Fibroblast of lung (primary cell): ENCODE measurements around the gene PXDN. TPM values are rescaled to one million over a fixed set of nuclear protein-coding genes. Genes with fewer than 3 reads are reported as not detected.

ENCODE experiments used
- DNase-seq, 2 donors: peaks; one replicate each; pipeline versions ENCODE4 v3.0.0 to v3.0.0-alpha.2; 2010; ENCODE audit warnings: low read depth in 2 of 2
- H2AFZ ChIP-seq: 2 replicates; pipeline ENCODE4 v1.5.1; 2012; ENCODE audit warnings: low read length, control low read depth, inconsistent platforms
- H3K27ac ChIP-seq: 2 replicates; pipeline ENCODE4 v1.5.1; 2011; ENCODE audit warnings: low read length, control low read depth; ENCODE audit not compliant: insufficient read depth
- H3K27me3 ChIP-seq: 2 replicates; pipeline ENCODE4 v1.5.1; 2011; ENCODE audit warnings: mild to moderate bottlenecking, low read length; ENCODE audit not compliant: control insufficient read depth, insufficient read depth
- H3K36me3 ChIP-seq: 2 replicates; pipeline ENCODE4 v1.5.1; 2011; ENCODE audit warnings: low read length; ENCODE audit not compliant: control insufficient read depth, insufficient read depth
- H3K4me1 ChIP-seq: 2 replicates; pipeline ENCODE4 v1.5.1; 2011; ENCODE audit warnings: low read length; ENCODE audit not compliant: control insufficient read depth, insufficient read depth; ENCODE audit errors: extremely low read depth
- H3K4me2 ChIP-seq: 2 replicates; pipeline ENCODE4 v1.5.1; 2011; ENCODE audit warnings: low read length, control low read depth; ENCODE audit not compliant: insufficient read depth; ENCODE audit errors: extremely low read depth
- H3K4me3 ChIP-seq, 4 experiments: fragments of 200-600 bp in 1 of 4; sonication (generic) in 1 of 4; replicated peaks in 1 of 4; 2 replicates each; pipeline ENCODE4 v1.5.1; 2011 to 2016; ENCODE audit warnings: low read length in 4 of 4, low read depth in 3 of 4, mild to moderate bottlenecking in 3 of 4, control low read depth in 2 of 4, inconsistent platforms in 1 of 4, mixed read lengths in 1 of 4; ENCODE audit not compliant: insufficient read depth in 1 of 4; ENCODE audit errors: control extremely low read depth in 1 of 4
- H3K79me2 ChIP-seq: 2 replicates; pipeline ENCODE4 v1.5.1; 2012; ENCODE audit warnings: mild to moderate bottlenecking, low read length, inconsistent platforms; ENCODE audit not compliant: control insufficient read depth, insufficient read depth
- H3K9ac ChIP-seq: 2 replicates; pipeline ENCODE4 v1.5.1; 2011; ENCODE audit warnings: mild to moderate bottlenecking, low read length, control low read depth; ENCODE audit not compliant: insufficient read depth
- H3K9me3 ChIP-seq: 2 replicates; pipeline ENCODE4 v1.5.1; 2012; ENCODE audit warnings: low read depth, low read length; ENCODE audit not compliant: control insufficient read depth, insufficient read depth
- H4K20me1 ChIP-seq: 2 replicates; pipeline ENCODE4 v1.5.1; 2011; ENCODE audit warnings: low read length; ENCODE audit not compliant: control insufficient read depth, insufficient read depth; ENCODE audit errors: extremely low read depth
- EZH2 ChIP-seq: IDR thresholded peaks from 2 replicates; pipeline ENCODE4 v1.5.1; 2012; ENCODE audit warnings: low read length, control low read depth, mild to moderate bottlenecking; ENCODE audit errors: missing control alignments
- polyA plus RNA-seq, 2 donors: library from polyadenylated mRNA; depleted of rRNA in 1 of 2; stranded (reverse) in 1 of 2; unstranded in 1 of 2; fragments of >200 nt; gene quantifications; 2 replicates each; pipeline ENCODE4 v1.2.1, GENCODE V29; 2011 to 2012; ENCODE audit warnings: missing spikeins in 1 of 2
- total RNA-seq: library from RNA; depleted of rRNA; stranded (reverse); fragments of >200 nt; gene quantifications from 2 replicates; pipeline ENCODE4 v1.2.1, GENCODE V29; 2014
- TF ChIP-seq, protein P1 (sequence below), 2 donors: IDR thresholded peaks in 1 of 2; conservative IDR thresholded peaks in 1 of 2; 1 replicate in 1 of 2; 2 replicates in 1 of 2; pipeline ENCODE4 v1.5.1; 2011 to 2012; ENCODE audit warnings: low read length in 2 of 2, control low read depth in 1 of 2, inconsistent platforms in 1 of 2, low read depth in 1 of 2, mild to moderate bottlenecking in 1 of 2

Gene PXDN
- total and polyA plus RNA-seq, 2 donors (not counting 1 experiment from before 2014, with no cell fraction given): 153 to 298 TPM

DNA sequence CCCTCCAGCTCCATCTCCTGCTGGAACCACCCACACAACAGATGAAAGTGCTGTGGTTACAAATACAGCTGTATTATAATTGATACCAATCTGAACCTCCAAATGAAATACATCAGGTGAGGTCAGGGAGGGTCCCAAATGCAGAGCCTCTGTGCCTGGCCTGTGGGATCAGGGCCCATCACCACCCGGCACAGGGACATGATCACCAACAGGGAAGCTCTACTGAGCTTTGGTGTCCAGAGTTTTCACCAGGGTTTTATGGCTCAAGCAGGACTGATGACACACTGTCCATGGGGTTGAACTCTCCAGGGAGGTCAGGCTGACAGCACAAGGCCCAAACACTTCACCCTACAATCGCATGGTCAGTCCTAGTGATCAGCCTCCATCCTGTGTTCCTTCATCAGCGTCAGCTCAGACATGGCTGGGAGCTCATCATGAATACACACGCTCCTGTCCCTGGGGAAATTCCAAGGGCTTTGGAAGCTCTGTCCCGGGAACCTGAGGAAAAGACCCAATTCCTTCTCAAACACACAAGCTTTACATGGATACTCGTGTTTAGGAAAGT lies 3.9 kb upstream of the PXDN start:
- H3K4me3 ChIP-seq: no peak overlapping the region
- DNase-seq: no peak
- no peak overlapping the region for H3K27ac ChIP-seq
- peaks cover 6% of the 10 kb centered on the region for H3K4me1 ChIP-seq
- peaks cover 2% of the 10 kb centered on the region for H3K79me2 ChIP-seq
- no peak overlapping the region for H2AFZ ChIP-seq
- no peaks in the 10 kb centered on the region for H4K20me1 ChIP-seq
- TF ChIP-seq EZH2: no peak
- TF ChIP-seq, protein P1, sequence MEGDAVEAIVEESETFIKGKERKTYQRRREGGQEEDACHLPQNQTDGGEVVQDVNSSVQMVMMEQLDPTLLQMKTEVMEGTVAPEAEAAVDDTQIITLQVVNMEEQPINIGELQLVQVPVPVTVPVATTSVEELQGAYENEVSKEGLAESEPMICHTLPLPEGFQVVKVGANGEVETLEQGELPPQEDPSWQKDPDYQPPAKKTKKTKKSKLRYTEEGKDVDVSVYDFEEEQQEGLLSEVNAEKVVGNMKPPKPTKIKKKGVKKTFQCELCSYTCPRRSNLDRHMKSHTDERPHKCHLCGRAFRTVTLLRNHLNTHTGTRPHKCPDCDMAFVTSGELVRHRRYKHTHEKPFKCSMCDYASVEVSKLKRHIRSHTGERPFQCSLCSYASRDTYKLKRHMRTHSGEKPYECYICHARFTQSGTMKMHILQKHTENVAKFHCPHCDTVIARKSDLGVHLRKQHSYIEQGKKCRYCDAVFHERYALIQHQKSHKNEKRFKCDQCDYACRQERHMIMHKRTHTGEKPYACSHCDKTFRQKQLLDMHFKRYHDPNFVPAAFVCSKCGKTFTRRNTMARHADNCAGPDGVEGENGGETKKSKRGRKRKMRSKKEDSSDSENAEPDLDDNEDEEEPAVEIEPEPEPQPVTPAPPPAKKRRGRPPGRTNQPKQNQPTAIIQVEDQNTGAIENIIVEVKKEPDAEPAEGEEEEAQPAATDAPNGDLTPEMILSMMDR (conservative IDR thresholded peaks at IDR 0.05 in 1 of 2, IDR thresholded peaks at IDR 0.05 in 1 of 2; ENCODE audit: low read depth in 1 of 2, low read length in 2 of 2): no peak
- no peaks in the 10 kb centered on the region for H3K36me3 ChIP-seq
- no peak overlapping the region for H3K4me2 ChIP-seq
- H3K9me3 ChIP-seq: no peaks in the 10 kb centered on the region
- no peak overlapping the region for H3K9ac ChIP-seq
- no peaks in the 10 kb centered on the region for H3K27me3 ChIP-seq

DNA sequence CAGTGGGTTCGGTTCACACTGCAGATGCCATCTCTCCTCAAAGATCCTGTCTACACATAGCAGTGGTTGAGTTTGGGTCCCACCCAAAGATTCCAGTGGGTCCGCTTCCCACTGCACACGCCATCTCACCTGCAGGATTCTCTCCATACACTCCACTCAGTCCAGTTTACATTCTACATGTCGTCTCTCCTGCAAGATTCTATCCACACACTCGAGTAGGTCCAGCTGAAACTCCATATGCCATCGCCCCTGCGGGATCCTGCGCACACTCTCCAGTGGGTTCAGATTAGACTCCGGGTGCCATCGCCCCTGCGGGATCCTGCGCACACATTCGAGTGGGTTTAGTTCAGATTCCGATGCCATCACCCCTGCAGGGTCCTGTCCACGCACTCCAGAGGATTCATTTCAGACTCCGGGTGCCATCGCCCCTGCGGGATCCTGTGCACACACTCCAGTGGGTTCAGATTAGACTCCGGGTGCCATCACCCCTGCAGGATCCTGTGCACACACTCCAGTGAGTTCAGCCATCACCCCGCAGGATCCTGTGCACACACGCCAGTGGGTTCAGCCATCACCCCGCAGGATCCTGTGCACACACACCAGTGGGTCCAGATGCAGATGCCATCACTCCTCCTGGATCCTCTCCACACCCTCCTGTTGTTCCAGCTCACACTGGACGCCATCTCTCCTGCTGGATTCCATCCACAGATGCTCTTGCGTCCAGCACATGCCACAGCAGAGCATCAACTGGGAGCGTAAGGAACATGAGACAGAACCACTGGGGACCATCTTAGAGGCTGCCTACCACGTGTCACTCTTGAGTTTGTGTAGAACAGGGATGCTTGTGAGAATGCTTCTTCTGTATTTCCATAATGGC lies 3.0 kb upstream of the PXDN start:
- Histone ChIP-seq H3K9ac (no peak overlapping the region), H3K9me3 (no peaks in the 10 kb centered on the region), H3K79me2 (peaks cover 5% of the 10 kb centered on the region), H3K4me2 (no peak overlapping the region), H3K27me3 (no peaks in the 10 kb centered on the region), H2AFZ (no peak overlapping the region), H4K20me1 (no peaks in the 10 kb centered on the region), H3K4me1 (peaks cover 7% of the 10 kb centered on the region), H3K27ac (no peak overlapping the region), H3K4me3 (no peak overlapping the region), H3K36me3 (no peaks in the 10 kb centered on the region)
- TF ChIP-seq, protein P1 (conservative IDR thresholded peaks at IDR 0.05 in 1 of 2, IDR thresholded peaks at IDR 0.05 in 1 of 2; ENCODE audit: low read depth in 1 of 2, low read length in 2 of 2): no peak
- no peak for TF ChIP-seq EZH2
- no peak for DNase-seq

DNA sequence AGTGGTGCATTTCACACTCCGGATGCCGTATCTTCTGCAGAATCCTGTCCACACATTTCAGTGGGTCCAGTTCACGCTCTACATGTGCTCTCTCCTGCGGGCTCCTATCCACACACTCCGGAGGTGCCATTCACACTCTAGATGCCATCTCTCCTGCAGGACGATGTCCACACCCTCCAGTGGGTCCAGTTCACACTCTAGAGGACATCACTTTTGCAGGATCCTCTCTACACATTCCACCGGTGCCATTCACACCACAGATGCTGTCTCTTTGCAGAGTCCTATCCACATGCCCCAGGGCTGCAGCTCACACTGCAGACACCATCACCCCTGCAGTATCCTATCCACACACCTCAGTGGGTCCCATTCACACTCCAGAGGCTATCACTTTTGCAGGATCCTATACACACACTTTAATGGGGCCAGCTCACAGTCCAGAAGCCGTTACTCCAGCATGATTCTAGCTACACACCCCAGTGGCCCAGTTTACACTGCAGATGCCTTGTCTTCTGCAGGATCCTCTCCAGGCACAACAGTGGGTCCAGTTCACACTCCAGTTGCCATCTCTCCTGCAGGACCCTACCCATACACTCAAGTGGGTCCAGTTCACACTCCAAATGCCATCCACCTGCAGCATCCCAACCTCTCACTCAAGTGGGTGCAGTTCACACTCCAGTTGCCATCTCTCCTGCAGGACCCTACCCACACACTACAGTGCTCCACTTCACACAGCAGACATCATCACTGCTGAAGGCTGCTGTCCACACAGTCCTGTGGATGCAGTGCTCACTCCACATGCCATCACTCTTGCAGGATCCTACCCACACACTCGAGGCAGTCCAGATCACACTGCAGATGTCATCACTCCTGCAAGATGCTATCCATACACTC lies 2.1 kb upstream of the PXDN start:
- Histone ChIP-seq H3K4me3 (no peak overlapping the region), H3K36me3 (no peaks in the 10 kb centered on the region), H3K9me3 (no peaks in the 10 kb centered on the region), H3K4me1 (peaks cover 11% of the 10 kb centered on the region), H3K4me2 (no peak overlapping the region), H3K27me3 (no peaks in the 10 kb centered on the region), H4K20me1 (no peaks in the 10 kb centered on the region), H3K27ac (no peak overlapping the region), H3K9ac (no peak overlapping the region), H2AFZ (no peak overlapping the region), H3K79me2 (peaks cover 14% of the 10 kb centered on the region)
- no peak for DNase-seq
- no peak for TF ChIP-seq EZH2
- TF ChIP-seq, protein P1 (conservative IDR thresholded peaks at IDR 0.05 in 1 of 2, IDR thresholded peaks at IDR 0.05 in 1 of 2; ENCODE audit: low read depth in 1 of 2, low read length in 2 of 2): no peak
